GM12872 (cell line): ENCODE data around the gene PHTF1.

ENCODE experiments used
- CTCF ChIP-seq: IDR thresholded peaks from 3 replicates; pipeline ENCODE4 v1.5.1; 2011; ENCODE audit warnings: low read depth, mild to moderate bottlenecking, low read length, moderate library complexity; ENCODE audit not compliant: insufficient read depth

PHTF1 gene

GRCh38 chr1:113759333-113760101 lies at the start of gene PHTF1:
PHTF1 (minus strand) TSS chr1:113759486; CDS start chr1:113758703, 783 bp downstream.
- TF ChIP-seq CTCF = no peak

- no peak for TF ChIP-seq CTCF
Measured at GRCh38 chr1:113808450-113809195, 49.3 kb upstream of the PHTF1 start.

- TF ChIP-seq CTCF = no peak
Measured at GRCh38 chr1:113805639-113806038, 46.4 kb upstream of the PHTF1 start.

- TF ChIP-seq CTCF = no peak
Measured at GRCh38 chr1:113805256-113805531, 45.9 kb upstream of the PHTF1 start.

GRCh38 chr1:113804421-113805255 lies 45.4 kb upstream of the PHTF1 start:
- no peak for TF ChIP-seq CTCF

- TF ChIP-seq CTCF = no peak
Measured at GRCh38 chr1:113802367-113803007, 43.2 kb upstream of the PHTF1 start.

GRCh38 chr1:113800487-113800886 lies 41.2 kb upstream of the PHTF1 start:
- TF ChIP-seq CTCF = no peak
